Measurements from ENCODE around the gene SIRPB2. TPM values are rescaled to one million over a fixed set of nuclear protein-coding genes. Genes with fewer than 3 reads are reported as not detected.

SIRPB2 gene
- total and polyA plus RNA-seq, 10 of the 15 experiments (the other 5 are each of a cell fraction or from before 2014, with no cell fraction given): not detected

GRCh38 chr20:1527923-1528322, 36.7 kb upstream of the SIRPB2 start:
- no peak for TF ChIP-seq MAX (IDR thresholded peaks at IDR 0.05; ENCODE audit: low read depth, low read length)
- TF ChIP-seq IRF4 (IDR thresholded peaks at IDR 0.05; ENCODE audit: low read depth, low read length): no peak
- TF ChIP-seq CHD4 (IDR thresholded peaks at IDR 0.05): no peak
- TF ChIP-seq SUPT20H (IDR thresholded peaks at IDR 0.05; ENCODE audit: borderline replicate concordance, control insufficient read depth, low read depth, low read length): no peak
- no peak for TF ChIP-seq PAX8 (IDR thresholded peaks at IDR 0.05)
- no peak for TF ChIP-seq CEBPB (IDR thresholded peaks at IDR 0.05; ENCODE audit: borderline replicate concordance in 1 of 2, low read depth in 2 of 2, low read length in 2 of 2)
- TF ChIP-seq SMAD5 (IDR thresholded peaks at IDR 0.05; ENCODE audit: low read depth): no peak
- no peak for TF ChIP-seq CREB1 (IDR thresholded peaks at IDR 0.05; ENCODE audit: low read depth)
- TF ChIP-seq CEBPZ (IDR thresholded peaks at IDR 0.05; ENCODE audit: low read depth, low read length): no peak
- TF ChIP-seq MLLT1 (IDR thresholded peaks at IDR 0.05): no peak
- Histone ChIP-seq H2AFZ (ENCODE audit: control insufficient read depth, low read depth, low read length) (no peak overlapping the region), H3K27me3 (replicated peaks in 1 of 2; ENCODE audit: control insufficient read depth in 2 of 2, insufficient read depth in 2 of 2, low read length in 1 of 2) (peaks cover 0 to 3% of the 10 kb centered on the region in 2 experiments; a peak in 1 of 4 replicates), H3K4me1 (ENCODE audit: control insufficient read depth, insufficient read depth, low read length) (peaks cover 3% of the 10 kb centered on the region; the same call in 1 of the 2 replicates), H4K20me1 (ENCODE audit: control insufficient read depth, insufficient read depth) (no peaks in the 10 kb centered on the region), H3K4me2 (ENCODE audit: control insufficient read depth, insufficient read depth) (no peak overlapping the region), H3K9me3 (replicated peaks; ENCODE audit: control insufficient read depth, insufficient read depth, low read length) (peaks cover 3% of the 10 kb centered on the region; the same call in 1 of the 3 replicates), H3K79me2 (ENCODE audit: control insufficient read depth, insufficient read depth, low read length) (no peaks in the 10 kb centered on the region), H3K9ac (ENCODE audit: control insufficient read depth, insufficient read depth, low read length) (no peak overlapping the region), H3K4me3 (no peak overlapping the region), H3K36me3 (ENCODE audit: control insufficient read depth in 2 of 2, insufficient read depth in 2 of 2, low read length in 1 of 2) (no peaks in the 10 kb centered on the region), H3K27ac (ENCODE audit: control insufficient read depth, insufficient read depth) (no peak overlapping the region)
- ATAC-seq (no peak), FAIRE-seq (no peak), DNase-seq (ENCODE audit: low read depth, low spot score) (no peak)
- intact Hi-C loops (cut with micrococcal nuclease; ENCODE audit: unreplicated experiment) (no loop called here), in situ Hi-C loops (cut with MboI) (no loop called here)
- ChIA-PET CTCF (interaction anchor here (1.1 to 3.6 kb wide), 3 partner anchors 18 to 207 kb away, joined by 3 to 11 read pairs (median 6); no protein-coding TSS in a partner anchor), POLR2A (no interaction called here), RAD21 (ENCODE audit: unreplicated experiment) (interaction anchor here (1.1 to 2.2 kb wide), 3 partner anchors 10 to 138 kb away, joined by 3 to 6 read pairs (median 3); no protein-coding TSS in a partner anchor), SMC1A (ENCODE audit: uncharacterized antibody, unreplicated experiment) (interaction anchor here (0.7 to 2.2 kb wide), 6 partner anchors 10 to 252 kb away, joined by 3 to 6 read pairs (median 4); no protein-coding TSS in a partner anchor)
- BruUV-seq (replicated peaks): no TSS peak

Measured in GM12878 (cell line).